HG03575 (cell line): ENCODE results near the gene SLC8A1.
A peak's percentile ranks its signal among the peaks of the same experiment; 100 is the strongest.

Experiments
- ATAC-seq: cut with Tn5 transposase; IDR thresholded peaks from one replicate; pipeline ENCODE4 v1.9.1; 2021; ENCODE audit not compliant: unreplicated experiment, insufficient number of reproducible peaks, low FRiP score; ENCODE audit errors: extremely low read depth

The SLC8A1 gene

GRCh38 chr2:40298026-40298425, 153.9 kb downstream of the SLC8A1 start:
- no peak for ATAC-seq

- ATAC-seq: no peak
Observed at GRCh38 chr2:40292291-40292690, 159.6 kb downstream of the SLC8A1 start.

- no peak for ATAC-seq
Observed at GRCh38 chr2:40289771-40290404, 162.0 kb downstream of the SLC8A1 start.

GRCh38 chr2:40287773-40288172, 164.1 kb downstream of the SLC8A1 start:
- no peak for ATAC-seq

- no peak for ATAC-seq
Observed at GRCh38 chr2:40287195-40287594, 164.7 kb downstream of the SLC8A1 start.

GRCh38 chr2:40286721-40287120, 165.2 kb downstream of the SLC8A1 start:
- no peak for ATAC-seq

GRCh38 chr2:40285391-40285790, 166.5 kb downstream of the SLC8A1 start:
- ATAC-seq: no peak

- ATAC-seq: no peak
Observed at GRCh38 chr2:40284797-40285196, 167.1 kb downstream of the SLC8A1 start.

- no peak for ATAC-seq
Observed at GRCh38 chr2:40283111-40283909, 168.6 kb downstream of the SLC8A1 start.

- ATAC-seq: no peak
Observed at GRCh38 chr2:40282428-40282827, 169.5 kb downstream of the SLC8A1 start.

GRCh38 chr2:40281021-40281940, 170.6 kb downstream of the SLC8A1 start:
- ATAC-seq: peak; percentile 58

- ATAC-seq: no peak
Observed at GRCh38 chr2:40279482-40279881, 172.4 kb downstream of the SLC8A1 start.

- no peak for ATAC-seq
Observed at GRCh38 chr2:40279001-40279400, 172.9 kb downstream of the SLC8A1 start.

GRCh38 chr2:40276076-40276475, 175.8 kb downstream of the SLC8A1 start:
- no peak for ATAC-seq

GRCh38 chr2:40274270-40274669, 177.6 kb downstream of the SLC8A1 start:
- ATAC-seq: no peak

- no peak for ATAC-seq
Observed at GRCh38 chr2:40273734-40274182, 178.1 kb downstream of the SLC8A1 start.

- no peak for ATAC-seq
Observed at GRCh38 chr2:40271094-40271493, 180.8 kb downstream of the SLC8A1 start.

- no peak for ATAC-seq
Observed at GRCh38 chr2:40270372-40270771, 181.5 kb downstream of the SLC8A1 start.

- no peak for ATAC-seq
Observed at GRCh38 chr2:40268566-40268965, 183.3 kb downstream of the SLC8A1 start.
